NCI-H1694 (cell line): Measurements from ENCODE around the gene PRKCH.
A peak's percentile ranks its signal among the peaks of the same experiment; 100 is the strongest.

Source experiments
- DNase-seq: peaks from one replicate; lab custom pipeline; 2025; lab: John Stamatoyannopoulos, UW

PRKCH gene

GRCh38 chr14:61475316-61475715 is 153.9 kb downstream of the PRKCH start:
- peak; percentile 31 for DNase-seq

- no peak for DNase-seq
Measured at GRCh38 chr14:61476105-61476753, 154.8 kb downstream of the PRKCH start.

GRCh38 chr14:61476754-61477410 is 155.5 kb downstream of the PRKCH start:
- no peak for DNase-seq

GRCh38 chr14:61477712-61478462 is 156.5 kb downstream of the PRKCH start:
- no peak for DNase-seq

GRCh38 chr14:61478971-61479473 is 157.6 kb downstream of the PRKCH start:
- DNase-seq = no peak

- no peak for DNase-seq
Measured at GRCh38 chr14:61479746-61480502, 158.5 kb downstream of the PRKCH start.

GRCh38 chr14:61480704-61481285 is 159.4 kb downstream of the PRKCH start:
- DNase-seq = no peak

- no peak for DNase-seq
Measured at GRCh38 chr14:61481701-61482100, 160.3 kb downstream of the PRKCH start.

GRCh38 chr14:61482348-61483206 is 161.2 kb downstream of the PRKCH start:
- DNase-seq = no peak

- no peak for DNase-seq
Measured at GRCh38 chr14:61483476-61483875, 162.1 kb downstream of the PRKCH start.

GRCh38 chr14:61484031-61484430 is 162.7 kb downstream of the PRKCH start:
- DNase-seq = no peak

- no peak for DNase-seq
Measured at GRCh38 chr14:61484826-61485584, 163.6 kb downstream of the PRKCH start.

GRCh38 chr14:61485661-61486060 is 164.3 kb downstream of the PRKCH start:
- DNase-seq = no peak

GRCh38 chr14:61486930-61487495 is 165.6 kb downstream of the PRKCH start:
- no peak for DNase-seq

GRCh38 chr14:61488417-61489401 is 167.3 kb downstream of the PRKCH start:
- no peak for DNase-seq

GRCh38 chr14:61489512-61489911 is 168.1 kb downstream of the PRKCH start:
- DNase-seq = no peak

- DNase-seq = no peak
Measured at GRCh38 chr14:61489932-61490331, 168.6 kb downstream of the PRKCH start.

GRCh38 chr14:61491224-61491623 is 169.8 kb downstream of the PRKCH start:
- no peak for DNase-seq
